Measurements from ENCODE around the gene ACOXL.

The ACOXL gene

DNA sequence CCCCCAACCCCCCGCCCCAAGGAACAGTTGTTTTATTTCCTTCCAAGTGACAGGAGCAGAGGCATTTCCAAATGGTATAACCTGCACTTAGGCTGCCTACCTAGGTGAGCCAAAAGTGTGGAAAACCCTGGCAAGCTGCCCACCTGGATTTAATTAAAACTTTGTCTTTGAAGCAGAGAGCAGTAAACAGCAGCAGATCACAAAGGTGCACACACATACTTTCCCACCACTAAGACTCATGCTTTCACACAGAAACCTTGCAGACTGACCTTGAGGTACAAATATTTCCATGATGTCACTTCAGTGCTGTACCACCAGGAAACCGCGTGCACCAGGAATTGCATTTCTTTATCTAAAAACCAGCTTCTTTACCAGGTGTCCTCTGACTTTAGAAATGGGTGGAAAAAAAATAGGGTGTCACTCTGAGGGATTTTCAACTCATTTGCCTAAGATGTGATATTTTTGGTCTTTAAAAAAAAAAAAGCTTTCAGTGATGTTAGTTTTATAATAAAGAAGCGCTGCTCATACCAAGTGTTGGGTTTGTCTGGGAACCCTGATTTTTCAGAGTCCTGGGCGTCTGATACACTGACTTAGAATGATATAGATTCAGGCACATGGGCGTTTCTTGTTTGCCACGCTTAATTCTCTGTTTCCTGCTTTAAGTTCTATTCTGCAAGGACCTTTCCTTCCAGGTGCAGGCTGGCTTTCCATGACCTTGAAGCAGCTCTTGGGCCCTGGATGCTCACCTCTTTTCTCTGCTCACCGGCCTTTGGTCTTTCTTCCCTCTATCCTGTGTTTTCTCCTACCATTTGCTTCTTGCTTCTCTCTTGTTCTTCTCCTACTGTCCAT lies 317.6 kb downstream of the ACOXL start:
- TF ChIP-seq, protein P1, sequence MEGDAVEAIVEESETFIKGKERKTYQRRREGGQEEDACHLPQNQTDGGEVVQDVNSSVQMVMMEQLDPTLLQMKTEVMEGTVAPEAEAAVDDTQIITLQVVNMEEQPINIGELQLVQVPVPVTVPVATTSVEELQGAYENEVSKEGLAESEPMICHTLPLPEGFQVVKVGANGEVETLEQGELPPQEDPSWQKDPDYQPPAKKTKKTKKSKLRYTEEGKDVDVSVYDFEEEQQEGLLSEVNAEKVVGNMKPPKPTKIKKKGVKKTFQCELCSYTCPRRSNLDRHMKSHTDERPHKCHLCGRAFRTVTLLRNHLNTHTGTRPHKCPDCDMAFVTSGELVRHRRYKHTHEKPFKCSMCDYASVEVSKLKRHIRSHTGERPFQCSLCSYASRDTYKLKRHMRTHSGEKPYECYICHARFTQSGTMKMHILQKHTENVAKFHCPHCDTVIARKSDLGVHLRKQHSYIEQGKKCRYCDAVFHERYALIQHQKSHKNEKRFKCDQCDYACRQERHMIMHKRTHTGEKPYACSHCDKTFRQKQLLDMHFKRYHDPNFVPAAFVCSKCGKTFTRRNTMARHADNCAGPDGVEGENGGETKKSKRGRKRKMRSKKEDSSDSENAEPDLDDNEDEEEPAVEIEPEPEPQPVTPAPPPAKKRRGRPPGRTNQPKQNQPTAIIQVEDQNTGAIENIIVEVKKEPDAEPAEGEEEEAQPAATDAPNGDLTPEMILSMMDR (IDR thresholded peaks at IDR 0.05; ENCODE audit: extremely low read depth, missing control alignments), result no peak
- peak; percentile 44 for DNase-seq (ENCODE audit: low spot score)

DNA sequence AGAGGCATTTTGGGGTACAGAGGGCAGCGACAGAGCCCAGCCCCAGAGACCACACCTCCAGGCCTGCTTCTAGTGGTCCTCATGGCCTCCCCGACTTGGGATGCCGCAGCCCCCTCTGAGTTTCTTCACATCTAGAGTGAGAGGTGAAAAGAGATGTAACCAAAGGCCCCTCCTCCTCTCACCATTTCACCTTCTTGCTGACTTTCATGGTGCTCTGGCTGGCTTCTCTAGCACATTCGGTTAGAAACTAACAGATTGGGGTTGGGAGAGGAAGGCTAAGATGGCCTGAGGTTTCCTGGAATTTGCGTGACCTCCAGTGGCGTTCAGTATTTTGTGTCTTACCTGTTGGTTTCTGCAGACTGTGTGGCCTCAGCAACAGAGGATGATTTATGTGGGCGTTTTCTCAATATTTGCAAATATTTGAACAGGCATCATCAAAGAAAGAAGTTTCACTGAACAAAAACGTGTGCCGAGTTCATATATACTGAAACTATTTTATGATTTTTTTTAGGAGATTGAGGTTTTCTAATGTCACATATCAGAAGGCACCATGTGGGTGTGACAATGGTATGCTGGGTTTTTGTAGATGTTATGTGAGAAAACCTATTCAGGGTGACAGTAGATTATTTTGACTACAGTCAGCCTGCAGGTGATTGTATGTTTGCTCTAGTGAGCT lies 318.5 kb downstream of the ACOXL start:
- DNase-seq (ENCODE audit: low spot score), result no peak
- TF ChIP-seq, protein P1 (IDR thresholded peaks at IDR 0.05; ENCODE audit: extremely low read depth, missing control alignments), result no peak

DNA sequence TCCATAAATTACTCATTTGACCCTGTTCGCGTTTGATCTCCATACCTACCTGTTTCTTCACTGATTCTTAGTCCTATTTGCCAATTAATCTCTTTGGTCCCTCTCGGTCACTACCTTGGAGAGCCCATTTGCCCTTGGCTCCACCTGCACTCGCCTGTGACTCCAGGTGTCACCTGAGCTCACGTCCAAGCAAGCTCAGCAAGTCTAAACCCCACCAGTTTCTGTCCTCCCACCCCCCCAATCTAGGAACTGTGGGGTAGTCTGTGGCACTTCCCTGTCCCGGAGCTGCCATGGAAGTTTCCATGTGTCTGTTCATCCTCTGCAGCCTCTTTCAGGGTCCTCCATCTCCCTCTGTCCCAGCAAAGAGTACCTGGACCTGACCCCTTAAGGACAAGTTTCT lies 320.2 kb downstream of the ACOXL start:
- TF ChIP-seq, protein P1 (IDR thresholded peaks at IDR 0.05; ENCODE audit: extremely low read depth, missing control alignments), result no peak
- no peak for DNase-seq (ENCODE audit: low spot score)

DNA sequence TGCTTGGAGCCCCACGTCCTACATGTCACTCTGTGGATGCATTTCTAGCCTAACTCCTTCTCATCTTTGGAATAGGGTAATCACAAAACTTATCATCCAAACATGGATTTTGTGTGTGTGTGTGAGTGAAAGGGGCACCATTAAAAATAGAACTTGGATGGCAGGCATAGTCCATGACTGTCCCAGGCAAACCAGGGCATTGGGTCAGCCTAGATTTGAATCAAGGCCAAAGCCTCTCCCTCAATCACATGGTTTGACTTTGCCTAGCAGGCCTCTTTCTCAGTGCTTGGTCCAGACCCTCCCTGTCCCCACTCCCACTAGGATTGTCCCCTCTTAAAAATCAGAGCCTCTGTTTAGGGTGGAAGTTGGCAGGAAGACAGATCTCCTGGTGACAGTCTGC lies 320.9 kb downstream of the ACOXL start:
- TF ChIP-seq, protein P1 (IDR thresholded peaks at IDR 0.05; ENCODE audit: extremely low read depth, missing control alignments), result no peak
- DNase-seq (ENCODE audit: low spot score), result no peak

DNA sequence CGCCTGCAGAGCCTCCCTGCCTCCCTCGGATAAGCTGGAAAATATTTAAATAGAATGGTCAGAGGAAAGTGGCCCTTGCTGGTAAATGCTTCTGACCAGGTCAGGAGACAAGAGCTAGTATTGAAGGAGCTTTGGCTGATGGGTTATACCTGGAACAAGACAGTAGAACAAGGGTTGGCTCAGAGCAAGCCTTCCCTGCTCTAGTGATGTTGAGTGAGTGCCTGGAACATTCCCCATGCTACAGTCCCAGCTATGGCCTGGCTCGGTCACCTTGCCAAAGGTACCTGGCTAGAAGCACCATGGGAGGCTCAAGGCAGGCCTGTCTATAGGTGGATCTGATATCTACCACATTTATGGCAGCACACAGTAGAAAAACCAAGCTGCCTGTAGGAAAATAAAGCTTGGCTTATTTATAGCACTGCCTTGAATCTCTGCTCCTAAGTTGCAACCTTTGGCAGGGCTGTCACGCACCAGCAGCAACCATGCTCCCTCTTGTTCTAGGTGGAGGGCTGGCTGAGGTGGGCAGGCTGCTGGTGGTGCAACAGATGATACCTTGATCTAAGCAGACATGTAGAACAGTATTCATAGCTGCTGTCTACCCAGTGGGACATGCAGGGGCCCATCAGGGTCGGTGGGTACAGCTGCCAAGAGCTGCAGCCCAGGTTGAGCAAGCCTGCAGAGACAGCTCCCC lies 321.6 kb downstream of the ACOXL start:
- DNase-seq (ENCODE audit: low spot score), result peak; percentile 1
- TF ChIP-seq, protein P1 (IDR thresholded peaks at IDR 0.05; ENCODE audit: extremely low read depth, missing control alignments), result no peak

DNA sequence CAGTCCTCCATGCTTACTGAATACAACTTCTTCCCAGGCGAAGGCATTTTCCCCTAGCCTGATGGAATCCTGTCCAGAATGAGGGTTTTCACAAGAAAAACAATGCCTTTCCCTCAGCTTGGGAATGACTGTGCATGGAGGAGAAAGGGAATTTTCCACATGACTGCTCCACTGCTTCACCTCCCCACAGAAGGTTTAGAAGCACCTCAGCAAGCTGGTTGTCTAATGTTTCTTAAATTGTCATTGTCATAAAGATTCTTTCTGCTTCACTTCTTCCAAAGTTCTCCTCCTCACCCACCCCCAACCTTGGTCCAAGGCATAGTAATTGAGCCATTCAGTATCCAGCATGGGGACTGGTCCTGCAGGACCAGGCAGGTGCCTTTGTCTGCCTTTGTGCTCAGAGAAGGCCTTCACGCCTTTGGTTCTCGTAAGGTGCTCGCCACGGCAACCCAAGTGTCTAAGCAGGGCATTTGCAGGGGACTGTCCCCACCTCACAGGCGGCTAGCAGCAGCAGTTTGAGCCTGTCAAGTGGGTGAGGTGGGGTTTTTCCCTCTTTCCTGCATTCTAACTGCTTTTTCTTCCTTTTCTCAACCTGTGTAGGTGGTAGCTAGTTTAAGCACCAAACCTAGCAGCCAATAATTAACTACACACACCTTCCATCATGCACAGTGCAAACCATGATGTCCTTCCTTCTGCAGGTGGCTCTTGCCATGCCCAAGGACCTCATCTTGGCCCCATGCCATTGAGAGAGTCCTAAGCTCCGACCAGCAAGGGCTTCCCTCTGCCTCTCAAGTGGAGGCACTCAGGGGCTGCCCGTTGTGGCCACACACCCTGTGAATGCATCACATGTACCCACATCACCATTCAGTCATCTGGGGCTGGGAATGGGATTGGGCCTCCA lies 322.7 kb downstream of the ACOXL start:
- TF ChIP-seq, protein P1 (IDR thresholded peaks at IDR 0.05; ENCODE audit: extremely low read depth, missing control alignments), result no peak
- DNase-seq (ENCODE audit: low spot score), result peak; percentile 73
